HCT116 (cell line): ENCODE data around the gene MINDY4. TPM values are rescaled to one million over a fixed set of nuclear protein-coding genes. Genes with fewer than 3 reads are reported as not detected.
A peak's percentile ranks its signal among the peaks of the same experiment; 100 is the strongest.

Experiments used
- ATAC-seq: fragments of 200-7000 bp; cut with Tn5 transposase; 2 replicates; pipeline ENCODE4 v1.9.1; 2020; ENCODE audit warnings: mild to moderate bottlenecking, moderate library complexity
- BruUV-seq: library from RNA; stranded (reverse); fragments of 400-500 nt; replicated peaks from 2 replicates; lab custom pipeline; 2021; lab: Mats Ljungman, UMichigan
- CTCF ChIA-PET: fragments of 300-600 bp; sonication (Branson Sonifier 250); formaldehyde crosslinking; loops from one replicate; lab custom pipeline; 2021; ENCODE audit warnings: antibody characterized with exemption; lab: Charles Lee
- POLR2A ChIA-PET: fragments of 300-600, 350-600 bp; sonication (Branson Sonifier 250); formaldehyde crosslinking; loops from one replicate; lab custom pipeline; 2021; ENCODE audit warnings: antibody characterized with exemption; lab: Charles Lee
- RAD21 ChIA-PET, 2 experiments: fragments of 300-600 bp; sonication (Branson Sonifier 250); formaldehyde crosslinking; loops; one replicate each; lab custom pipeline; 2023; ENCODE audit warnings: low total read pairs in 2 of 2; ENCODE audit not compliant: uncharacterized antibody in 2 of 2, unreplicated experiment in 2 of 2, low non-redundant PET in 1 of 2; lab: Charles Lee
- DNase-seq: peaks from one replicate; pipeline ENCODE4 v3.0.0-alpha.2; 2010; ENCODE audit warnings: low read depth, low spot score
- H2AFZ ChIP-seq: fragments of 200-600 bp; shearing (Covaris generic), sonication (generic); 2 replicates; pipeline ENCODE4 v1.6.1; 2017; ENCODE audit warnings: low read depth, mixed run types, mixed read lengths, antibody characterized with exemption, low read length; ENCODE audit not compliant: poor library complexity, severe bottlenecking
- H3K27ac ChIP-seq: 2 replicates; pipeline ENCODE4 v1.5.1; 2012; ENCODE audit warnings: low read depth, low read length
- H3K27me3 ChIP-seq: fragments of 200-600 bp; sonication (generic); 2 replicates; pipeline ENCODE4 v1.6.1; 2016; ENCODE audit warnings: mixed run types, low read length, mixed read lengths; ENCODE audit not compliant: insufficient read depth
- H3K36me3 ChIP-seq, 2 experiments: fragments of 200-500 bp in 1 of 2; fragments of 200-600 bp in 1 of 2; sonication (Bioruptor generic) in 1 of 2; sonication (generic) in 1 of 2; 2 replicates each; pipeline versions ENCODE4 v1.5.1 to v1.6.1; 2014 to 2016; ENCODE audit warnings: low read length in 2 of 2, inconsistent platforms in 1 of 2, mixed read lengths in 1 of 2, mixed run types in 1 of 2; ENCODE audit not compliant: insufficient read depth in 2 of 2, control insufficient read depth in 1 of 2
- H3K4me1 ChIP-seq, 2 experiments: fragments of 200-600 bp in 1 of 2; sonication (generic) in 1 of 2; 2 replicates each; pipeline versions ENCODE4 v1.5.1 to v1.6.1; 2012 to 2017; ENCODE audit warnings: low read length in 2 of 2, inconsistent platforms in 1 of 2, mild to moderate bottlenecking in 1 of 2, mixed read lengths in 1 of 2, mixed run types in 1 of 2, moderate library complexity in 1 of 2; ENCODE audit not compliant: insufficient read depth in 2 of 2, control insufficient read depth in 1 of 2
- H3K4me2 ChIP-seq: fragments of 200-600 bp; sonication (generic); 2 replicates; pipeline ENCODE4 v1.6.1; 2017; ENCODE audit warnings: mixed run types, low read length, mixed read lengths
- H3K4me3 ChIP-seq, 2 experiments: fragments of 200-600 bp in 1 of 2; sonication (generic) in 1 of 2; replicated peaks in 1 of 2; 2 replicates each; pipeline ENCODE4 v1.5.1; 2011 to 2016; ENCODE audit warnings: low read length in 2 of 2, control low read depth in 1 of 2, low read depth in 1 of 2, mild to moderate bottlenecking in 1 of 2, mixed read lengths in 1 of 2, mixed run types in 1 of 2
- H3K79me2 ChIP-seq: fragments of 200-600 bp; sonication (generic); 2 replicates; pipeline ENCODE4 v1.6.1; 2017; ENCODE audit warnings: mild to moderate bottlenecking, mixed run types, low read length, moderate library complexity, mixed read lengths; ENCODE audit not compliant: insufficient read depth
- H3K9ac ChIP-seq: fragments of 200-600 bp; sonication (generic); 2 replicates; pipeline ENCODE4 v1.6.1; 2016; ENCODE audit warnings: low read length, mixed read lengths
- H3K9me2 ChIP-seq: fragments of 200-600 bp; sonication (generic), shearing (Covaris generic); 2 replicates; pipeline ENCODE4 v1.6.1; 2017; ENCODE audit warnings: mixed run types, mild to moderate bottlenecking, moderate library complexity; ENCODE audit not compliant: insufficient read depth
- H3K9me3 ChIP-seq, 2 experiments: fragments of 200-500 bp in 1 of 2; fragments of 200-600 bp in 1 of 2; sonication (Bioruptor generic) in 1 of 2; sonication (generic) in 1 of 2; 2 replicates each; pipeline ENCODE4 v1.6.1; 2014 to 2017; ENCODE audit warnings: low read length in 2 of 2, mixed read lengths in 2 of 2, inconsistent platforms in 1 of 2, low read depth in 1 of 2, mild to moderate bottlenecking in 1 of 2, mixed run types in 1 of 2, moderate library complexity in 1 of 2; ENCODE audit not compliant: control insufficient read depth in 1 of 2, insufficient read depth in 1 of 2
- H4K20me1 ChIP-seq: fragments of 200-600 bp; sonication (generic), shearing (Covaris generic); 2 replicates; pipeline ENCODE4 v1.6.1; 2017; ENCODE audit warnings: mixed run types, mild to moderate bottlenecking, moderate library complexity; ENCODE audit not compliant: insufficient read depth
- CEBPB ChIP-seq: IDR thresholded peaks from 2 replicates; pipeline ENCODE4 v1.6.1; 2012; ENCODE audit warnings: low read depth
- CTCF ChIP-seq, 3 experiments: fragments of 200-600 bp in 1 of 3; sonication (generic) in 1 of 3; IDR thresholded peaks in 2 of 3; conservative IDR thresholded peaks in 1 of 3; 2 replicates each; pipeline ENCODE4 v1.5.1; 2012 to 2017; ENCODE audit warnings: low read depth in 2 of 3, low read length in 2 of 3, antibody characterized with exemption in 1 of 3, borderline replicate concordance in 1 of 3, control low read depth in 1 of 3, mild to moderate bottlenecking in 1 of 3, mixed read lengths in 1 of 3, mixed run types in 1 of 3, moderate library complexity in 1 of 3; ENCODE audit not compliant: insufficient read depth in 1 of 3
- ELF1 ChIP-seq: IDR thresholded peaks from 2 replicates; pipeline ENCODE4 v1.6.1; 2012; ENCODE audit warnings: low read depth, borderline replicate concordance
- EZH2 ChIP-seq: fragments of 200-600 bp; sonication (generic); IDR thresholded peaks from 2 replicates; pipeline ENCODE4 v1.6.1; 2017; ENCODE audit warnings: antibody characterized with exemption, mixed run types
- FOSL1 ChIP-seq: IDR thresholded peaks from 2 replicates; pipeline ENCODE4 v1.6.1; 2012; ENCODE audit warnings: low read depth
- TCF7L2 ChIP-seq: IDR thresholded peaks from 2 replicates; pipeline ENCODE4 v1.7.0; 2011; ENCODE audit warnings: borderline replicate concordance, inconsistent platforms; ENCODE audit not compliant: insufficient read depth, insufficient read length; ENCODE audit errors: extremely low read depth
- intact Hi-C: fragments of 100-400 bp; cut with micrococcal nuclease; formaldehyde crosslinking; loops from 2 replicates; pipeline ENCODE4 v1.10.0; 2022
- total RNA-seq: library from RNA; stranded (reverse); gene quantifications from one replicate; pipeline ENCODE4 v1.2.1, GENCODE V29; 2021; ENCODE audit not compliant: unreplicated experiment
- TF ChIP-seq, protein P1 (sequence below): IDR thresholded peaks from 2 replicates; pipeline ENCODE4 v1.6.1; 2012

MINDY4 gene
- total RNA-seq, 1 experiment from 2014 or later = 6.1 TPM

- Histone ChIP-seq H3K27ac (no peak overlapping the region), H3K27me3 (no peaks in the 10 kb centered on the region), H3K79me2 (no peaks in the 10 kb centered on the region), H3K9ac (no peak overlapping the region), H3K36me3 (no peaks in the 10 kb centered on the region), H2AFZ (no peak overlapping the region), H3K4me3 (no peak overlapping the region), H3K4me2 (peak overlapping the region; percentile 71), H3K9me2 (no peaks in the 10 kb centered on the region), H3K4me1 (peaks cover 8 to 30% of the 10 kb centered on the region in 2 experiments), H3K9me3 (no peaks in the 10 kb centered on the region), H4K20me1 (no peaks in the 10 kb centered on the region)
- CTCF ChIA-PET = interaction anchor here (1.6 kb wide), 1 partner anchor 18 kb away, joined by 5 read pairs; no protein-coding TSS in a partner anchor
- TF ChIP-seq ELF1 = no peak
- no peak for TF ChIP-seq TCF7L2
- no peak for TF ChIP-seq EZH2
- no peak for TF ChIP-seq FOSL1
- no peak for TF ChIP-seq CTCF (IDR thresholded peaks at IDR 0.05 in 2 of 3, conservative IDR thresholded peaks at IDR 0.05 in 1 of 3; ENCODE audit: borderline replicate concordance in 1 of 3, insufficient read depth in 1 of 3, low read depth in 2 of 3, low read length in 2 of 3)
- TF ChIP-seq, protein P1, sequence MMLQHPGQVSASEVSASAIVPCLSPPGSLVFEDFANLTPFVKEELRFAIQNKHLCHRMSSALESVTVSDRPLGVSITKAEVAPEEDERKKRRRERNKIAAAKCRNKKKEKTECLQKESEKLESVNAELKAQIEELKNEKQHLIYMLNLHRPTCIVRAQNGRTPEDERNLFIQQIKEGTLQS = no peak
- TF ChIP-seq CEBPB = no peak
- DNase-seq (no peak), ATAC-seq (no peak)
- POLR2A ChIA-PET = no interaction called here
- BruUV-seq = no TSS peak
- intact Hi-C loops = no loop called here
- RAD21 ChIA-PET = no interaction called here
Observed at GRCh38 chr7:30920021-30920583, 148.9 kb downstream of the MINDY4 start.
